OCI-LY1 (cell line): ENCODE results near the gene GABRP.

Experiments
- H2AFZ ChIP-seq: fragments of 200-600 bp; sonication (generic), shearing (Covaris generic); 2 replicates; pipeline ENCODE4 v1.6.0; 2014; ENCODE audit warnings: antibody characterized with exemption, mild to moderate bottlenecking, low read length
- H3F3A ChIP-seq: fragments of 200-600 bp; sonication (generic), shearing (Covaris generic); 2 replicates; pipeline ENCODE4 v1.6.0; 2014; ENCODE audit warnings: mild to moderate bottlenecking, antibody characterized with exemption, low read length, moderate library complexity; ENCODE audit not compliant: insufficient read depth
- H3K27ac ChIP-seq: fragments of 200-600 bp; sonication (generic); 2 replicates; pipeline ENCODE4 v1.5.1; 2014; ENCODE audit warnings: low read length, mixed run types, mild to moderate bottlenecking, low read depth; ENCODE audit not compliant: poor library complexity, severe bottlenecking
- H3K27me3 ChIP-seq: fragments of 200-600 bp; sonication (generic); 2 replicates; pipeline ENCODE4 v1.6.0; 2014; ENCODE audit warnings: antibody characterized with exemption, mild to moderate bottlenecking, low read length, moderate library complexity; ENCODE audit not compliant: insufficient read depth
- H3K36me3 ChIP-seq: fragments of 200-600 bp; sonication (generic); 2 replicates; pipeline ENCODE4 v1.6.1; 2014; ENCODE audit warnings: mild to moderate bottlenecking, antibody characterized with exemption, low read length, moderate library complexity, mixed read lengths; ENCODE audit not compliant: insufficient read depth
- H3K4me1 ChIP-seq: fragments of 200-600 bp; sonication (generic); 2 replicates; pipeline ENCODE4 v1.5.1; 2014; ENCODE audit warnings: mild to moderate bottlenecking, low read length, moderate library complexity; ENCODE audit not compliant: insufficient read depth, severe bottlenecking
- H3K4me2 ChIP-seq: fragments of 200-600 bp; sonication (generic), shearing (Covaris generic); 2 replicates; pipeline ENCODE4 v1.6.1; 2014; ENCODE audit warnings: low read length
- H3K4me3 ChIP-seq: fragments of 200-600 bp; sonication (generic); 2 replicates; pipeline ENCODE4 v1.5.1; 2014; ENCODE audit warnings: low read length, low read depth, mild to moderate bottlenecking, mixed read lengths; ENCODE audit not compliant: poor library complexity, severe bottlenecking
- H3K79me2 ChIP-seq: fragments of 200-600 bp; shearing (Covaris generic); 2 replicates; pipeline ENCODE4 v1.6.1; 2016; ENCODE audit warnings: mixed run types, low read length, mixed read lengths; ENCODE audit not compliant: insufficient read depth
- H3K9ac ChIP-seq: fragments of 200-600 bp; sonication (generic), shearing (Covaris generic); 2 replicates; pipeline ENCODE4 v1.6.1; 2014; ENCODE audit warnings: mild to moderate bottlenecking, low read length, mixed read lengths
- H3K9me2 ChIP-seq: fragments of 200-600 bp; sonication (generic), shearing (Covaris generic); 2 replicates; pipeline ENCODE4 v1.6.1; 2014; ENCODE audit warnings: low read depth, mild to moderate bottlenecking, low read length, mixed read lengths
- H3K9me3 ChIP-seq: fragments of 200-600 bp; shearing (Covaris generic); 2 replicates; pipeline ENCODE4 v1.6.1; 2014; ENCODE audit warnings: low read length, mixed read lengths
- H4K20me1 ChIP-seq: fragments of 200-600 bp; sonication (generic), shearing (Covaris generic); 2 replicates; pipeline ENCODE4 v1.6.0; 2016; ENCODE audit warnings: mild to moderate bottlenecking, low read length; ENCODE audit not compliant: insufficient read depth
- EZH2 ChIP-seq: fragments of 200-600 bp; sonication (generic), shearing (Covaris generic); IDR thresholded peaks from 2 replicates; pipeline ENCODE4 v1.8.0; 2017; ENCODE audit warnings: borderline replicate concordance, mixed run types, mild to moderate bottlenecking, antibody characterized with exemption, low read length, moderate library complexity, mixed read lengths
- TF ChIP-seq, protein P1 (sequence below): fragments of 200-600 bp; sonication (generic), shearing (Covaris generic); IDR thresholded peaks from 2 replicates; pipeline ENCODE4 v1.5.1; 2017; ENCODE audit warnings: mild to moderate bottlenecking, antibody characterized with exemption, low read length, moderate library complexity, mixed read lengths

The GABRP gene

GRCh38 chr5:170782438-170782837 is 1.1 kb upstream of the GABRP start:
- H3K27ac ChIP-seq = no peak overlapping the region
- no peak for TF ChIP-seq EZH2
- TF ChIP-seq, protein P1, sequence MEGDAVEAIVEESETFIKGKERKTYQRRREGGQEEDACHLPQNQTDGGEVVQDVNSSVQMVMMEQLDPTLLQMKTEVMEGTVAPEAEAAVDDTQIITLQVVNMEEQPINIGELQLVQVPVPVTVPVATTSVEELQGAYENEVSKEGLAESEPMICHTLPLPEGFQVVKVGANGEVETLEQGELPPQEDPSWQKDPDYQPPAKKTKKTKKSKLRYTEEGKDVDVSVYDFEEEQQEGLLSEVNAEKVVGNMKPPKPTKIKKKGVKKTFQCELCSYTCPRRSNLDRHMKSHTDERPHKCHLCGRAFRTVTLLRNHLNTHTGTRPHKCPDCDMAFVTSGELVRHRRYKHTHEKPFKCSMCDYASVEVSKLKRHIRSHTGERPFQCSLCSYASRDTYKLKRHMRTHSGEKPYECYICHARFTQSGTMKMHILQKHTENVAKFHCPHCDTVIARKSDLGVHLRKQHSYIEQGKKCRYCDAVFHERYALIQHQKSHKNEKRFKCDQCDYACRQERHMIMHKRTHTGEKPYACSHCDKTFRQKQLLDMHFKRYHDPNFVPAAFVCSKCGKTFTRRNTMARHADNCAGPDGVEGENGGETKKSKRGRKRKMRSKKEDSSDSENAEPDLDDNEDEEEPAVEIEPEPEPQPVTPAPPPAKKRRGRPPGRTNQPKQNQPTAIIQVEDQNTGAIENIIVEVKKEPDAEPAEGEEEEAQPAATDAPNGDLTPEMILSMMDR = no peak
- H3K27me3 ChIP-seq = peaks cover 4% of the 10 kb centered on the region; the same call in 1 of the 2 replicates
- H2AFZ ChIP-seq = no peak overlapping the region
- H3K4me3 ChIP-seq = no peak overlapping the region
- no peaks in the 10 kb centered on the region for H3K4me1 ChIP-seq
- H3K4me2 ChIP-seq = no peak overlapping the region
- no peaks in the 10 kb centered on the region for H3F3A ChIP-seq
- H4K20me1 ChIP-seq = no peaks in the 10 kb centered on the region
- H3K9ac ChIP-seq = no peak overlapping the region
- H3K9me3 ChIP-seq = no peaks in the 10 kb centered on the region
- no peaks in the 10 kb centered on the region for H3K36me3 ChIP-seq
- no peaks in the 10 kb centered on the region for H3K79me2 ChIP-seq
- H3K9me2 ChIP-seq = no peaks in the 10 kb centered on the region

- H3K79me2 ChIP-seq = no peaks in the 10 kb centered on the region
- no peak overlapping the region for H3K4me2 ChIP-seq
- TF ChIP-seq, protein P1 = no peak
- TF ChIP-seq EZH2 = no peak
Measured at GRCh38 chr5:170785416-170785815, 1.9 kb downstream of the GABRP start.

DNA sequence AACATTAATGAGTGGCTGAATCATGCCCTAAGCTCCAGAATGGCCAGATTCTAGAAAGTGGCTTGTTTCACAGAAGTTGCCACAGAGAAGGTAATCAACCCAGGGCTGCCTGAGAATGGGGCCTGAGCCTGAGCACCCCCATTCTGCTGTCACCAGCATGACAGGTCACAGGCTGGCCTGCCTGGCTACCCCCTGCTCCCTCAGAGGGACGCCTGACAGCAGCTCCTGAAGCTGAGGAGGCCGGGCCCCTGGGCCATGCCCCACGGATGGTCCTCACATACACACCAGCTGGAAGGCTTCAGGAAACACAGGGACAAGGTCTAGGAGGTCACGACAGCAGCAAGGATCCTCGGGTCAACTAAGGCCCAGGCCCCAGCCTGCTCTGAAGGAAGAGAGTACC is 3.7 kb downstream of the GABRP start:
- no peaks in the 10 kb centered on the region for H3K79me2 ChIP-seq
- no peaks in the 10 kb centered on the region for H3K9me3 ChIP-seq
- TF ChIP-seq, protein P1 = no peak
- no peak for TF ChIP-seq EZH2
- H3K9ac ChIP-seq = no peak overlapping the region
- H4K20me1 ChIP-seq = no peaks in the 10 kb centered on the region
- peaks cover 4% of the 10 kb centered on the region; the same call in 1 of the 2 replicates for H3K27me3 ChIP-seq
- H2AFZ ChIP-seq = no peak overlapping the region
- no peaks in the 10 kb centered on the region for H3F3A ChIP-seq
- H3K4me2 ChIP-seq = no peak overlapping the region
- H3K9me2 ChIP-seq = no peaks in the 10 kb centered on the region
- H3K4me3 ChIP-seq = no peak overlapping the region
- no peaks in the 10 kb centered on the region for H3K4me1 ChIP-seq
- no peak overlapping the region for H3K27ac ChIP-seq
- H3K36me3 ChIP-seq = no peaks in the 10 kb centered on the region

More at GRCh38 chr5:170785416-170785815, 1.9 kb downstream of the GABRP start:
- Histone ChIP-seq H3K9me3 (no peaks in the 10 kb centered on the region), H3F3A (no peaks in the 10 kb centered on the region), H3K4me1 (no peaks in the 10 kb centered on the region), H3K4me3 (no peak overlapping the region), H3K9ac (no peak overlapping the region), H3K27me3 (peaks cover 4% of the 10 kb centered on the region; the same call in 1 of the 2 replicates), H3K27ac (no peak overlapping the region), H3K36me3 (no peaks in the 10 kb centered on the region), H4K20me1 (no peaks in the 10 kb centered on the region), H3K9me2 (no peaks in the 10 kb centered on the region), H2AFZ (no peak overlapping the region)
